Tongue (tissue), 2 donors: ENCODE measurements around the gene TYSND1. TPM values are rescaled to one million over a fixed set of nuclear protein-coding genes. Genes with fewer than 3 reads are reported as not detected.
A peak's percentile ranks its signal among the peaks of the same experiment; 100 is the strongest.
"Not testable (repeated sequence)": the region's sequence is repeated elsewhere in the genome, so short reads cannot be mapped to it uniquely, and the experiment has no call there.

Source experiments
- DNase-seq: peaks from one replicate; pipeline ENCODE4 v3.0.0-alpha.2; 2015
- total RNA-seq: library from RNA; depleted of rRNA; stranded (reverse); fragments of >200 nt; gene quantifications from one replicate; pipeline ENCODE4 v1.2.3, GENCODE V29; 2014

Gene TYSND1
- total RNA-seq, 1 donor from 2014 or later, result 14.0 TPM

DNA sequence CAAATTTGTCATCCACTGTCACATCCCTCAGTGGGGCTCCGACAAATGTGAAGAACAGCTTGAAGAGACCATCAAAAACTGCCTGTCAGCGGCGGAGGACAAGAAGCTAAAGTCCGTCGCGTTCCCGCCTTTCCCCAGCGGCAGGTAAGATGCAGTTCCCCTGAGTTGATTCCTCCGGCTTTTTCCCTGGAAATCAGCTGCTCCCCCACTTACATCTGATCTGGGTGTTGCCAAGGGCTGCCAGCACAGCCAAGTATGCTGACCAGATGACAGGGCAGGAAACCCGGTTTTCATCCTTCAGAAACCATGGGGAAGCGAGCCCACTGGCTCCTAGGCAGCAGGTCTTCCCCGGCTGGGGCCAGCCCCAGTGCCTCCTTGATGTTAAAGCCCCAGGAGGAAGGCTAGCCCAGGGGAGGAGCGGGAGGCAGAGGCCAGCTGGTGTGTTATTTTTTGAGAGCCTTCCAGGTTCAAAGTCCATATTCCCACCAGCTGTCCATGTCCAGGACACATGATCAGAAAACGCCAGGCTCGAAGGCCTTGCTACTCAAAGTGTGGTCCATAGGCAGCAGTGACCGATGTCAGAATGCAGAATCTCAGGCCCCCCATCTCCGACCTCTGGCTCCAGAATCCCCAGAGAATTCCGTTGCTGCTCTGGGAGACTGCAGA, 37.3 kb downstream of the TYSND1 start:
- DNase-seq, result no peak

DNA sequence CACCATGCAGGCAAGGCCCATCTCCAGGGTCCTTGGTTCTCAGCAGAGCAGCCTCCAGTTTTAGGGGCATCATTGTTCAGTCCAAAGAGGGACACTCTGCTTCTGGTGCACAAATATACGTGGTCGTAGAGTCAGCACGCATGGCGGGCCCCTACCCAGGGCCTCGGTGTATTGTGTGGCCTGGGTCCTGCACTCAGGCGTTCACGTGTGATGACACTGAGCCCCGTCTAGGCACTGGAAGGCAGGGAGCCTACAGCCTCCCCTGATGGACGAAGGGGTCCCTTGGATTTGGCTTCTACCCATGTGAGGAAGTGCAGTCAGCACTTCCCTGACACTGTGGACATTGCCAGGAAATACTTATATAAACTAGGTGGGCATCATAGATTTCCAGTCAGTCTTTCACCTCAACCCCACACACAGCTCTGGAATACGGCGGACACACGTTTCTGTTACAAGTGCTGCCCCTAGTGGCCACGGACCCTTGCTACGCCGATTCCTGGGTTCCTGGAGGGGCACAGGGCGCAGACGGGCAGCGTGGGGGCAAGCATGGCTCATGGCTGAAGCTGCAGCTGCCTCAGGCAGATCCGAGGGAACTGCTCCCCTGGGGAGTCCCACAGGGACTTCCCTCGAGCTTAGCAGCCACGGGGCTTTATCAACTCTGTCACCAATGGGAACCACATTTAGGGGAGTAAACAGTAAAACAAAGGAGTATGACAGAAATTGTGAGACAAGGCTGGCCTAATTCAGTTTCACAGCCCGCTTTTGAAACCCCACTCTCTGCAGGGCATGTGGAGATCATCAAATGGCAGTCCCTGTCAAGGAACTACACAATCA, 39.3 kb downstream of the TYSND1 start:
- peak; percentile 9 for DNase-seq

DNA sequence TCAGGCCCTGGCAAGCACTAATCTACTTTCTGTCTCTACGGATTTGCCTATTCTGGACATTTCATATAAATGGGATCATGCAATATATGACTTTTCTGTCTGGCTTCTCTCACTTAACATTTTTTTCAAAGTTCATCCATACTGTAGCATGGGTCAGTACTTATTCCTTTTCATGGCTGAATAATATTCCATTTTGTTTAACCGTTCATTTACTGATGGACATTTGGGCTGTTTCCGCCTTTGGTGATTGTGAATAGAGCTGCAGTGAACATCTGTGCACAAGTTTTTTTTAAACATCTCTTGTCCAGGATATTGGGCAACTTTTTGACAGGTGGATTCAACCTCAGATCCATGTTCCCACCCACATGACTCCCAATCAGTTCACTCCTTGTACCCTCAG, 44.8 kb downstream of the TYSND1 start:
- DNase-seq, result no peak

DNA sequence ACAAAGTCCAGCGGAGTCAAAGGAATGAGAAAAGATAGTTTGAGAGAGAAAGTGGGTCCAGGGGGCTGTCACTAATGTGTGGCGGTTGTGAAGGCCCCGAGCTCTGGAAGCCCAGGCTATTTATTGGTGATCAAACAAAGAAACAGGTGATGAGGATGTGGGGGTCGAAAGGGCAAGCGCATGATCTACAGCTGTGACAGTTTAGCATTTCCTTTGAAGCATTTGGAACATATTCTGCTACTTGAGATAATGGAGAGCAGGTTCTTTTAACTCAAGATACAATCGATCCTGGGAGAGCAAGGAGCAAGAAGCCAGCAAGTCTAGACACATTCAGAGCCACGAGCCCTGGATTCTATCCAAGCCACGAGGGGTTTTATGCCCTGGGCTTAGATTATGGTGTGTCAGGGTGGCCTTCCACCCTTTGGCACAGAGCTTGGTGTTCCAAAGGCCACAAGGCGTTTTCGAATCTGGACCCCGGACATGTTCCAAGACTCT, 45.4 kb downstream of the TYSND1 start:
- DNase-seq, result not testable (repeated sequence)

DNA sequence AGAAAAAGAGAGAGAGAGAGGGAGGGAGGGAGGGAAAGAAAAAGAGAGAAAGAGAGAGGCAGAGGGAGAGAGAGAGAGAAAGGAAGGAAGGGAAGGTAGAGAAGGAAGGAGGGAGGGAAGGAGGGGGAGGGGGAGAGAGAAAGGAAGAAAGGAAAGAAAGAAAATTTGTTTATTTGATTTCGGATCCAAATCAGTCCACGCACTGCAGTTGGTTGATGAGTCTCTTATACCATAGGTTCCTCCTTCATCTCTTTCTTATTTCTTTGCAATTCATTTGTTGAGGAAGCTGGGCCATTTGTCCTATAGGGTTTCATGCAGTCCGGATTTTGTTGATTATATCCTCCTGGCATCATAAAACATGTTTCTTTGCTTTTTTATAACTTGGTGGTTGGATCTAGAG, 48.2 kb downstream of the TYSND1 start:
- DNase-seq, result no peak

DNA sequence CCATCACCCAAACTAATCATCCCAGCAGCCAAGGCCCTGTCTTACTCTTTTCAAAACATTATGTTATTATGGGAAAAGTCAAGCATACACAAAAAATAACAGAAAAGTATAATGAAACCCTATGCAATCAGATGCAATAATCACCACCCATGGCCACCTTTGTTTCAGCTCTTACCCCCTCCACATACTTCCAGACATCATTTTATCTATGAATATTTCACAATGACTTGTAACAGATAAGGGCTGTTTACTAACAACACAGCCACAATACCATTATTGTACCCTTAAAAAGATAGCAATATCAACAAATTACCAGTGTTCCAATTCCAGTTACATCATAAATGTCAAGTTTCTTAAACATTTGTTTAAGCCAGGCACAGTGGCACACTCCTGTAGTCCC, 49.0 kb downstream of the TYSND1 start:
- DNase-seq, result no peak

DNA sequence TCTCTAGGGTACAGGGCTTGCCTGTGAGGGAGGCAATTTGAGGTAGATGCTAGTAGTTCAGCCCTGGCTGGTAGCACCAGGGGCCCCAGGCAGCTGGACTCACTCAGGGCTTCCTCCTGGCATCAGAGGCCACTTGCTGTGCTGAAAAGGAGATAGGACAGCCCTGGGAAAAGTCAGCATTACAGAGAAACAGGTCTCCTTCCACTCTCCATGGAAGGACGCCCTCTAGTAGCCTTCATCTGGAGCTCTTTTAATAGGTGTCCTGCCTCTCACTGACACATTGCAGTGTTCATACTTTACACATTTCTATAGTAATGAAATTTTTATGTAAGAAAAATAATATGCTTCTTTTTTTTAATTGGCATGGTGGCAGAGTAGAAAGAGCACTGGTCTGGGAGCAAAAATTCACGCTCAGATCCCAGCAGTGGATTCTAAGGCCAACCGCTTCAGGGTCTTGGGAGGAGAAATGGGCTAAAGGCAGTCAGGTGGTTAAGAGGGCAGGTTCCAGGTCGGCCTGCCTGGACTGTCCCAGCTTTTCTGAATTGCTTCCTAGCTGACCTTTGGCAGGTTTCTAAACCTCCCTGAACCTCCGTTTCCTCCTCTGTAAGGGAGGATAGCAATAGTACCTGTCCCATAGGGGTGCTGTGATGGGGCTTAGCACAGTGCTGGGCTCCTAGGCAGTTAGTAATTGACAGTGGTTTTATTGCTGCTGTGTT, 49.6 kb downstream of the TYSND1 start:
- DNase-seq, result peak; percentile 31

DNA sequence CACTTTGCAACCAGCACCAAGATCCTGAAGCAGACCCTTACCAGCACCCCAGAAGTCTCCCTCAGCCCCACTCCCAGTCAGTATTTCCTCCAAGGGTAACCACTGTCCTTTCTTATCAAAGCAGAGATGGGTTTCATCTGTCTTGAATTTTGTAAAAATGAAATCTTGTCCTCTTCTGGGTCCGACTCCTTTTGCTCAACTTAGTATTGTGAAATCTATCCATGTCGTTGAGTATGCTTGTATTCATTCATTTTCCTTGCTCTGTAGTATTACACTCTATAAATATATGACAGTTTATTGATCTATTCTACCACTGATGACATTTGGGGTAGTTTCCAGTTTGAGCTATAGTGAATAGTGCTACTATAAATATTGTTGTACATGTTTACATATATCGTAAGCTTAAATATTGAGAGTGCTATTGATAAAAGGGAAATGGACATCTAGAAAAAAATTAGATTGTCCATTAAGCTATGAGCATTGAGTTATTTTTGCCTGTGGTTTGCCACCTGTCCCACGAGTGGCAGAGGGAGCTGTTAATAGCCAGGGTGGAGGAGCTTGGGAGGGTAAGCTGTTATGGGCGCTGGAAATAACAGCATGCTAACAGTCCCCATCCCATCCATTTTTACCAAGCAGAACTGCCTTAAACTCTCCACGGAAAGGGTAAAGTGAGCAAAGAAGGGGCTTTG, 50.3 kb downstream of the TYSND1 start:
- peak; percentile 30 for DNase-seq

DNA sequence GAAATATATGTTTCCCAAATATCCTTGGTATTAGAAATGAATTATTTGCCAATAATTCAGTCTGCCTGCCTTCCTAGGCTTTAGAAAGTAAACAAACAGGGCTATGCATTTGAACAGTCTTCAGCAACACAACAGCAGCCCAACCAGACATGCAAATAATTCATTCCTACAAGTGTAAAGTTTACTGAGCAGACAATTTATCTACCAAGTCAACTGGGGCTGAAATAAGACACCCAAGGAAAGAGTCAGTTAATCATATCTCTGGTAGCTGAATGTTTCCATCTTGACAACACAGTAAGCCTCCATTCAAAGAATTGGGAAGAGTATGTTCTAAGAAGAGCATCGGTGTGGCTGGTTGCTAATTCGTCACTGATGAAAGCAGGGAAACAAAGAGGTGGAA, 52.2 kb downstream of the TYSND1 start:
- no peak for DNase-seq

DNA sequence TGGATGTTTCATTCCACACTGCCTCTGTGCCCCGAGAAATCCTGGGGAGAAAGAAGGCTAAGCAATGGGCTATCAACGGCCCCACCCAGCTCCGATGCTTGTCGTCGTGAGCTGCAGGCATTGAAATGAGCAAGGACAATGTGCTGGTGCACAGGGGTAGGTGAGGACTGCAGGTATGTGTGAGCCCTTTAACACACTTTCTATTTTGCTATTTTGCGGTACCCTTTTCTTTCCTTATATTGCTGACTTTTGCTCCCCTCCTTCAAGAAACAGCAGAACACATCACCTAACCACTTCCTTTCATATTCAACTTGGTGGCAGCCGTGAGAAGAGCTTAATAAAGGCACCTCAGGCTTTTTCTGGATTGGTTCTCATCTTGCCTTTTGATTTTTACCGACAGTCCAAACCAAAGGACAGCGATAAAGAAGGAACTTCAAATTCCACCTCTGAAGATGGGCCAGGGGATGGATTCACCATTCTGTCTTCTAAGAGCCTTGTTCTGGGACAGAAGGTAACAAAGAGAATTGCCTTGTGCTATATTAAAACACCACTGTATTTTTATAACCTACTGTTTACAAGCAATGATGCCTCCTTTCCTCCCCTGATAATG, 53.1 kb downstream of the TYSND1 start:
- no peak for DNase-seq

DNA sequence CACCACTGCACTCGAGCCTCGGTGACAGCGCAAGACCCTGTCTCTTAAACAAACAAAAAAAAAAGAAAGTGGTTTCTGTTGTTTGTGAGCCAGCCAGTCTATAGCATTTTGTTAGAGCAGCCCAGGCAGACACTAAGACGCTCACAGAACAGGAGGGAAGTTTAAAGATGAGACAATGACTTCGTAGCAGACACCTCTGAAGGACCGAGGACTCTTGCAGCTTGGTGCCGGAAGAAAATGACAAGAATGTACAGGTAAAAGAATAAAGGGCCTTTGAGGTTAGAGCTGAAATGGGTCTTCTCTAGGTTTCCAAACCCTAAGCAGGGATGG, 54.1 kb downstream of the TYSND1 start:
- no peak for DNase-seq

DNA sequence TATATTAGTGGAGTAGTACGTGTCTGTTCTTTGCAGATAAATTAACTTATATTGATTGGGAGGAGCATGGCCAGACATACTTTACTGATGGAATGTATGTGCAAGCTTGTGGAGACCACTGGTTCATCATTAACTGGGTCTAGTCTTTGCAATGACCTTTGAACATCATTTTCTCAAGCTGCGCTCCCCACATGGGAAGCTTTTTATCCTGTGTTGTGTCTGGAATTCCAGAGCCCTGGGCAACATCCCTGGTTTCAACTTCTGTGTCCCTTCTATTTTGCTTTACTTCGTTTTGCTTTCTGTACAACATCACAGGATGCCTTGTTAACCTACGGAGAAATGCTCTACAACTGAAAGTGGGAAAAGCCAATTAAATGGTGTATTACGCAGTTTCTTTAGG, 55.5 kb downstream of the TYSND1 start:
- no peak for DNase-seq

DNA sequence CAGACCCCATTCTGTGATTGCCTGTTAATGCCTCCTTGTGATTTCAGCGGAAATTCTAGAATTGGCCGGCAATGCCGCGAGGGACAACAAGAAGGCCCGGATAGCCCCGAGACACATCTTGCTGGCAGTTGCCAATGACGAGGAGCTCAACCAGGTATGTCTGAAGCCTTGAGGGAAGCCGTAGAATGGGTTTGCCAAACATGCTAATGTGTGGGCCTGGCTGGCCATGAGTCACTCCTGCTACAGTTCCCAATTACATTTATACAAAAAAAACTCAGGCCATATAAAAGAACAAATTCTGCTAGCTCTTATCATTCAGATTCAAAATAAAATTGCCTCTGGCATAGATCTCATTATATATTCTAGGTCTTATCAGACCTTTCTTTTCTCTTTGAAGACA, 56.5 kb downstream of the TYSND1 start:
- no peak for DNase-seq

DNA sequence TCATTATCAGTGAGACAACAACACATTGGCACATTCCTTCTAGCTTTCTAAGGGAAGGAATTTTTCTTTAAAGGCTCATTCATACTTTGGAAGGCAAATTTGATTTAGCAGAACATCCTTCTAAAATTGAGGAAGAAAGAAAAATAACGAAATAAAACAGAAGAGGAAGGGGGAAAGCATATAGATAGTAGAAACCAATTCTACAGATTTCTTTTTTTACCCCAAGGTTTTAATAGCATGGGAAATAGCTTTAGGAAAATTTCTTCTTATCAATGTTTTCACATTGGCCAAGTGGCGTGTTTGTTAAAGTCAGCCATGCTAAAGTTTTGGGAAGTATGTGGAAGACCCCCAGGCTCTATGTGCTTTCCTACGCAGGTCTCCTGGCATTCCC, 58.2 kb downstream of the TYSND1 start:
- DNase-seq, result no peak

Other genes with a start within 250 kb of the TYSND1 start
- 18.9 TPM for gene MACROH2A2, start 93.9 kb downstream of the TYSND1 start, total RNA-seq
- 2.4 TPM for gene AIFM2, start 13.9 kb downstream of the TYSND1 start, total RNA-seq
- gene SAR1A, start 23.8 kb upstream of the TYSND1 start, total RNA-seq, result 121 TPM
- gene PPA1, start 86.7 kb upstream of the TYSND1 start, total RNA-seq, result 83.2 TPM
- not detected for gene NPFFR1, start 137.3 kb upstream of the TYSND1 start, total RNA-seq
- gene LRRC20, start 235.9 kb upstream of the TYSND1 start, total RNA-seq, result 66.1 TPM